Neuronal stem cell (in vitro differentiated cells): ENCODE measurements around the gene CSHL1. TPM values are rescaled to one million over a fixed set of nuclear protein-coding genes. Genes with fewer than 3 reads are reported as not detected.

Experiments
- DNase-seq: peaks from one replicate; pipeline ENCODE4 v3.0.0-alpha.2; 2013; ENCODE audit warnings: low spot score
- H2AFZ ChIP-seq: one replicate; pipeline ENCODE4 v1.6.1; 2013; ENCODE audit warnings: mild to moderate bottlenecking, low read length, inconsistent platforms
- H2AK5ac ChIP-seq: 2 replicates; pipeline ENCODE4 v1.6.1; 2013; ENCODE audit warnings: low read depth, mild to moderate bottlenecking, inconsistent platforms, low read length, moderate library complexity, mixed read lengths
- H2BK120ac ChIP-seq: 2 replicates; pipeline ENCODE4 v1.6.1; 2013; ENCODE audit warnings: low read depth, mild to moderate bottlenecking, inconsistent platforms, low read length, moderate library complexity, mixed read lengths
- H2BK12ac ChIP-seq: one replicate; pipeline ENCODE4 v1.6.1; 2013; ENCODE audit warnings: low read length, inconsistent platforms
- H2BK15ac ChIP-seq: 2 replicates; pipeline ENCODE4 v1.6.1; 2013; ENCODE audit warnings: mild to moderate bottlenecking, low read length, inconsistent platforms, mixed read lengths
- H2BK5ac ChIP-seq: one replicate; pipeline ENCODE4 v1.6.1; 2013; ENCODE audit warnings: inconsistent platforms, mild to moderate bottlenecking, low read length, moderate library complexity
- H3K14ac ChIP-seq: one replicate; pipeline ENCODE4 v1.6.1; 2013; ENCODE audit warnings: low read length, inconsistent platforms
- H3K18ac ChIP-seq: 2 replicates; pipeline ENCODE4 v1.6.1; 2013; ENCODE audit warnings: low read length, inconsistent platforms
- H3K23ac ChIP-seq: 2 replicates; pipeline ENCODE4 v1.6.1; 2013; ENCODE audit warnings: low read depth, mild to moderate bottlenecking, mixed read lengths, low read length, inconsistent platforms; ENCODE audit not compliant: poor library complexity
- H3K27ac ChIP-seq: replicated peaks from 3 replicates; pipeline ENCODE4 v1.5.1; 2013; ENCODE audit warnings: low read length, inconsistent platforms
- H3K27me3 ChIP-seq, 3 experiments: 2 replicates each; pipeline ENCODE4 v1.6.1; 2013; ENCODE audit warnings: low read length in 3 of 3, mild to moderate bottlenecking in 2 of 3, inconsistent platforms in 1 of 3, low read depth in 1 of 3, mixed read lengths in 1 of 3, moderate library complexity in 1 of 3; ENCODE audit not compliant: control insufficient read depth in 3 of 3, insufficient read depth in 3 of 3
- H3K36me3 ChIP-seq, 2 donors: replicated peaks in 1 of 2; 2 replicates each; pipeline ENCODE4 v1.6.1; 2013; ENCODE audit warnings: low read length in 2 of 2; ENCODE audit not compliant: control insufficient read depth in 2 of 2, insufficient read depth in 2 of 2
- H3K4ac ChIP-seq: 2 replicates; pipeline ENCODE4 v1.6.1; 2013; ENCODE audit warnings: inconsistent platforms, mild to moderate bottlenecking, low read length, moderate library complexity
- H3K4me1 ChIP-seq, 2 donors: 1 replicate in 1 of 2; 2 replicates in 1 of 2; pipeline ENCODE4 v1.6.1; 2013; ENCODE audit warnings: low read length in 2 of 2, low read depth in 1 of 2; ENCODE audit not compliant: control insufficient read depth in 2 of 2, insufficient read depth in 1 of 2
- H3K4me2 ChIP-seq: one replicate; pipeline ENCODE4 v1.6.1; 2013; ENCODE audit warnings: mild to moderate bottlenecking, low read length, inconsistent platforms; ENCODE audit not compliant: insufficient read depth, poor library complexity, severe bottlenecking
- H3K4me3 ChIP-seq, 2 donors: 2 replicates each; pipeline ENCODE4 v1.5.1; 2013; ENCODE audit warnings: low read length in 2 of 2, mild to moderate bottlenecking in 2 of 2, inconsistent platforms in 1 of 2, moderate library complexity in 1 of 2
- H3K79me1 ChIP-seq: one replicate; pipeline ENCODE4 v1.6.1; 2013; ENCODE audit warnings: low read depth, mild to moderate bottlenecking, inconsistent platforms, low read length, moderate library complexity
- H3K9ac ChIP-seq: one replicate; pipeline ENCODE4 v1.6.1; 2013; ENCODE audit warnings: mild to moderate bottlenecking, low read depth, low read length, inconsistent platforms; ENCODE audit not compliant: poor library complexity
- H3K9me3 ChIP-seq, 2 donors: replicated peaks in 1 of 2; 2 replicates each; pipeline versions ENCODE3 to v1.6.1; 2013; ENCODE audit warnings: low read length in 2 of 2, mild to moderate bottlenecking in 2 of 2, inconsistent platforms in 1 of 2, low read depth in 1 of 2, mixed read lengths in 1 of 2, moderate library complexity in 1 of 2; ENCODE audit not compliant: control insufficient read depth in 2 of 2, insufficient read depth in 1 of 2
- H4K8ac ChIP-seq: one replicate; pipeline ENCODE4 v1.6.1; 2013; ENCODE audit warnings: low read depth, mild to moderate bottlenecking, inconsistent platforms, low read length, moderate library complexity
- H4K91ac ChIP-seq: one replicate; pipeline ENCODE4 v1.6.1; 2013; ENCODE audit warnings: low read length, low read depth, mild to moderate bottlenecking, inconsistent platforms; ENCODE audit not compliant: poor library complexity
- WGBS, 2 donors: extraction: QIAGEN DNeasy Blood & Tissue Kit; methylation state at CpG; one replicate each; pipeline ENCODE4 v1.1.7; 2013; ENCODE audit warnings: missing lambda C conversion rate in 2 of 2, mixed read lengths in 1 of 2; ENCODE audit not compliant: insufficient read length in 2 of 2, insufficient replicate concordance in 1 of 2; ENCODE audit errors: extremely low coverage in 2 of 2; 5-methylcytosine and 5-hydroxymethylcytosine counted together
- polyA plus RNA-seq, 2 experiments: library from polyadenylated mRNA; stranded (reverse); fragments of 200-250 nt; gene quantifications; one replicate each; pipeline ENCODE4 v1.2.3, GENCODE V29; 2013

CSHL1 gene
- polyA plus RNA-seq (2013, experiment 1 of 2): not detected
- polyA plus RNA-seq (2013, experiment 2 of 2): not detected

- no peak within 1 kb of the TSS for H2BK120ac ChIP-seq
- H2BK15ac ChIP-seq: no peak within 1 kb of the TSS
- H3K23ac ChIP-seq: no peak within 1 kb of the TSS
- H3K36me3 ChIP-seq: no peaks in the 10 kb centered on the region
- WGBS, 2 donors: no CpG with 5 or more reads among the region's 15 CpGs
- no peak within 1 kb of the TSS for H2AK5ac ChIP-seq
- DNase-seq: no peak
- no peak within 1 kb of the TSS for H3K14ac ChIP-seq
- no peak within 1 kb of the TSS for H2AFZ ChIP-seq
- H3K9ac ChIP-seq: peak within 1 kb of the TSS; percentile 4
- no peak within 1 kb of the TSS for H4K8ac ChIP-seq
- H3K27ac ChIP-seq: no peak within 1 kb of the TSS
- H3K4me1 ChIP-seq: no peaks in the 10 kb centered on the region
- H3K18ac ChIP-seq: no peak within 1 kb of the TSS
- H4K91ac ChIP-seq: no peak within 1 kb of the TSS
- no peaks in the 10 kb centered on the region for H3K9me3 ChIP-seq
- H3K27me3 ChIP-seq: peaks cover 0 to 3% (median 0%) of the 10 kb centered on the region in 3 experiments
- H2BK5ac ChIP-seq: no peak within 1 kb of the TSS
- no peak within 1 kb of the TSS for H3K4me2 ChIP-seq
- H3K4ac ChIP-seq: no peak within 1 kb of the TSS
- H3K79me1 ChIP-seq: no peaks in the 10 kb centered on the region
- no peak within 1 kb of the TSS for H3K4me3 ChIP-seq
- no peak within 1 kb of the TSS for H2BK12ac ChIP-seq
Observed at GRCh38 chr17:63911041-63911635, at the start of gene CSHL1. Gene CSHL1 (minus strand): TSS chr17:63911258. CDS start chr17:63911196, 62 bp downstream.

GRCh38 chr17:63960430-63960829 is 49.4 kb upstream of the CSHL1 start:
- Histone ChIP-seq H3K79me1 (no peaks in the 10 kb centered on the region), H3K18ac (peak overlapping the region; percentile 95), H3K14ac (no peak overlapping the region), H3K27ac (no peak overlapping the region), H3K4me3 (no peak overlapping the region), H2BK12ac (peak overlapping the region; percentile 93), H2BK15ac (peak overlapping the region; percentile 89), H3K9ac (peak overlapping the region; percentile 74), H3K27me3 (peaks cover 0 to 34% (median 0%) of the 10 kb centered on the region in 3 experiments), H3K4ac (no peak overlapping the region), H3K36me3 (no peaks in the 10 kb centered on the region), H3K4me2 (peak overlapping the region; percentile 23), H2AFZ (no peak overlapping the region), H3K23ac (no peak overlapping the region), H2AK5ac (peak overlapping the region; percentile 71), H2BK120ac (peak overlapping the region; percentile 24), H3K4me1 (peaks cover 0 to 25% of the 10 kb centered on the region in 2 donors), H4K91ac (no peak overlapping the region), H4K8ac (peak overlapping the region; percentile 26), H3K9me3 (no peaks in the 10 kb centered on the region), H2BK5ac (peak overlapping the region; percentile 94)
- no peak for DNase-seq
- no CpG with 5 or more reads among the region's 7 CpGs for WGBS, 2 donors

- Histone ChIP-seq H3K4me1 (peaks cover 0 to 25% of the 10 kb centered on the region in 2 donors), H3K4me2 (peak overlapping the region; percentile 23), H3K18ac (peak overlapping the region; percentile 95), H3K79me1 (no peaks in the 10 kb centered on the region), H2BK120ac (peak overlapping the region; percentile 24), H4K91ac (no peak overlapping the region), H3K4ac (peak overlapping the region; percentile 26), H3K9me3 (no peaks in the 10 kb centered on the region), H3K14ac (no peak overlapping the region), H4K8ac (peak overlapping the region; percentile 26), H3K36me3 (no peaks in the 10 kb centered on the region), H3K27ac (no peak overlapping the region), H2BK15ac (peak overlapping the region; percentile 89), H3K23ac (peak overlapping the region; percentile 77), H3K27me3 (peaks cover 0 to 34% (median 0%) of the 10 kb centered on the region in 3 experiments), H3K9ac (peak overlapping the region; percentile 74), H3K4me3 (no peak overlapping the region), H2BK12ac (peak overlapping the region; percentile 93), H2BK5ac (peak overlapping the region; percentile 94), H2AFZ (no peak overlapping the region), H2AK5ac (peak overlapping the region; percentile 71)
- no peak for DNase-seq
- no CpG with 5 or more reads among the region's 9 CpGs for WGBS, 2 donors
Observed at GRCh38 chr17:63960006-63960405, 48.9 kb upstream of the CSHL1 start.

GRCh38 chr17:63956296-63956920 is 45.4 kb upstream of the CSHL1 start:
- no peak overlapping the region for H2AK5ac ChIP-seq
- H2BK5ac ChIP-seq: no peak overlapping the region
- no peak overlapping the region for H3K4me2 ChIP-seq
- H3K14ac ChIP-seq: peak overlapping the region; percentile 27
- WGBS, 2 donors: no CpG with 5 or more reads among the region's 5 CpGs
- H3K18ac ChIP-seq: no peak overlapping the region
- no peak overlapping the region for H4K8ac ChIP-seq
- no peaks in the 10 kb centered on the region for H3K36me3 ChIP-seq
- no peak overlapping the region for H2BK12ac ChIP-seq
- H3K27ac ChIP-seq: no peak overlapping the region
- H3K4me1 ChIP-seq: peaks cover 0 to 18% of the 10 kb centered on the region in 2 donors
- H3K4me3 ChIP-seq: no peak overlapping the region
- H3K23ac ChIP-seq: no peak overlapping the region
- no peak for DNase-seq
- H3K4ac ChIP-seq: no peak overlapping the region
- H3K27me3 ChIP-seq: peaks cover 0 to 21% (median 0%) of the 10 kb centered on the region in 3 experiments
- no peak overlapping the region for H2BK120ac ChIP-seq
- no peaks in the 10 kb centered on the region for H3K79me1 ChIP-seq
- no peak overlapping the region for H2AFZ ChIP-seq
- H3K9me3 ChIP-seq: no peaks in the 10 kb centered on the region
- H4K91ac ChIP-seq: no peak overlapping the region
- H2BK15ac ChIP-seq: no peak overlapping the region
- no peak overlapping the region for H3K9ac ChIP-seq
